Stimulated activated CD4-positive, alpha-beta T cell treated with anti-CD3 and anti-CD28 coated beads, Interleukin-1b, Interleukin-23, amount 100 ng/mL, for 4 hours (primary cell): Measurements from ENCODE around the gene PPP1R16B.
A peak's percentile ranks its signal among the peaks of the same experiment; 100 is the strongest.
"Not testable (repeated sequence)": the region's sequence is repeated elsewhere in the genome, so short reads cannot be mapped to it uniquely, and the experiment has no call there.

Experiments
- DNase-seq, 2 donors: peaks; one replicate each; pipeline ENCODE4 v3.0.0-alpha.2; 2020; ENCODE audit warnings: low read depth in 2 of 2

PPP1R16B gene

GRCh38 chr20:38791940-38792339 lies 13.6 kb upstream of the PPP1R16B start:
- no peak for DNase-seq

GRCh38 chr20:38794057-38794456 lies 11.4 kb upstream of the PPP1R16B start:
- DNase-seq, result not testable (repeated sequence)

DNA sequence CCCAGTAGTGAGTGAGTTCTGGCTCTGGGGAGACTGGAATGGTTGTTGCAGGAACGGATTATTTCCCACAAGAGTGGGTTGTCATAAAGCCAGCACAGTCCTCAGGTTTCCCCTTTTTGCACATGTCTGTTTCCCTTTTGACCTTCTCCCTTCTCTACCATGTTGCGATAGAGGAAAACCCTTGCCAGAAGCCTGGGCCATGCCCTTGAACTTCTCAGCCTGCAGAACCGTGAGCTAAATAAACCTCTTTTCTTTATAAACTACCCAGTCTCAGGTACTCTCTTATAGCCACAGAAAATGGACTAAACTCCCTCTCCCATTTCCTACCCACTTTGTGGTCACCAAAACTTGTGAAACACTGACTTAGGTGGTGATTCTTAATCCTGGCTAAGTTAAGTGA lies 7.2 kb upstream of the PPP1R16B start:
- no peak for DNase-seq

DNA sequence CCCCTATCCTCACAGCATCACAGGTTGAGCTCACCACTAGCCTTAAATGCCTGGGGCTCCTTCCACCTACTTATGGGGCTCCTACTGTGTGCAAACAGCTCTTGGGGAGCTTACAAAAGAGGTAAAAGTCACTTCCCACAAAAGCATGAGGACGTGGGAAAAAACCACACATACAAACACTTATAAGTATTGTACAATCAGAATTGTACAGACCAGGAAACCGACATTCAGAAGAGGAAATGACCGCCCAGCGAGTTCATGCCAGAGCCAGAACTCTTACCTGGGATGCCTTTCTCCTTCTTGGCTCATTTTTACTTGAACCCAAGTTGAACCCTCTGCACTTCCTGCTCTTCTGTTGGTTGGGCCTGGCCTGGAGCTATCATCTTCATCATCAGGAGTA lies 6.3 kb upstream of the PPP1R16B start:
- DNase-seq, result no peak

DNA sequence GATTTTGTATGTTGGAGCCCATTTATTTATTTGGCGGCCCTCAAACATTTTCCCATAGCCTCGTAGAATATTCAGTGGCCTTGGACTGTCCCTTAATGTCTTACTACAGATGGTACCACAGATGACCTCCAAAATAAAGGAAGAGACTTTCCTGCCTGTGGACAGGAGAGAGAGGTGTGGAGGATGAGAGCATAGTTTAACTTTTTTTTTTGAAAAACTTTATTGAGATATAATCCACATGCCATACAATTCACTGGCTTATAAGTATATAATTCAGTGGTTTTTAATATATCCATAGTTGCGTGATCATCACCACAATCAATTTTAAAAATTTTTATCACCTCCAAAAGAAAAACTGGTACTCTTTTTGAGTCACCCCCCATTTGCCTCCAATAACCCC lies 4.6 kb upstream of the PPP1R16B start:
- no peak for DNase-seq

GRCh38 chr20:38804221-38804620 lies 1.3 kb upstream of the PPP1R16B start:
- DNase-seq, result no peak

DNA sequence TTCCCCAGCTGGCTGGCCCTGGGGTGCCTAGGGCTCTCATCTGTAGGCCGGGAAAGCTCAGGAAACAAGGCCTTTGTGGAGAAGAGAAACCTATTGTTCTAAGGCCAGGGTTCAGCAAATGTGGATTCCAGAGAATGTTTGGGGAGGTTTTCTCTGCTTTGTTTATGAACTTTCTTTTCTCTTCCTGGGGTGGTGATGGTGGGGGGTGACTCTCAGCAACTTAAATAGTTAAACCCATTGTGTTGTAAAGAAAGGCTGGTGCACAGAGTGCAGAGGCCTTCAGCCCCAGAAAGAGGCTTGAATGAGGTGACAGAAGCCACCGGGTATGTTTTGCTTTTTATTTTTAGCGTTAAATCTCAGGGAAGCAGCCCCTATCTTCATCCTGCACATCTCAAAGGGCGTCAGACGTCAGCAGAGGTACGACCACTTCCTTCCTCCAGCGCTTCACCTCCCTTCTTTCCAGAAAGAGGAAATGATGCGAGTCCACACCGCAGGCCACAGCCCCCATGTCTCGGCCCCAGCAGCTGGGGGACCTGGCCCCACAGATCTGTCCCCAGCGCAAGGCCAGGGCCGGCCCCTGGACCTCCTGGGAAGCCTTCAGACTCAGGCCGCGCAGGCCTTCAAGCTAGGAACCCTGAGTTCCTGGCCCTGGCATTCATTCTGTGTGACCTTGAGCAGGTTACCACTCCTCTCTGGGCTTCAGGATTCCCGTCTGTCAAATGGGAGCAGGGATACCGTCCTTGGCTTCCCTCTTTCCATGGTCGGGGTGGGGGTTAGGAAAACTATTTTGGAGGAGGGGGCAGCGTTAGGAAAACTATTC lies 605 bp upstream of the PPP1R16B start:
- peak; percentile 31 to 40 for DNase-seq

DNA sequence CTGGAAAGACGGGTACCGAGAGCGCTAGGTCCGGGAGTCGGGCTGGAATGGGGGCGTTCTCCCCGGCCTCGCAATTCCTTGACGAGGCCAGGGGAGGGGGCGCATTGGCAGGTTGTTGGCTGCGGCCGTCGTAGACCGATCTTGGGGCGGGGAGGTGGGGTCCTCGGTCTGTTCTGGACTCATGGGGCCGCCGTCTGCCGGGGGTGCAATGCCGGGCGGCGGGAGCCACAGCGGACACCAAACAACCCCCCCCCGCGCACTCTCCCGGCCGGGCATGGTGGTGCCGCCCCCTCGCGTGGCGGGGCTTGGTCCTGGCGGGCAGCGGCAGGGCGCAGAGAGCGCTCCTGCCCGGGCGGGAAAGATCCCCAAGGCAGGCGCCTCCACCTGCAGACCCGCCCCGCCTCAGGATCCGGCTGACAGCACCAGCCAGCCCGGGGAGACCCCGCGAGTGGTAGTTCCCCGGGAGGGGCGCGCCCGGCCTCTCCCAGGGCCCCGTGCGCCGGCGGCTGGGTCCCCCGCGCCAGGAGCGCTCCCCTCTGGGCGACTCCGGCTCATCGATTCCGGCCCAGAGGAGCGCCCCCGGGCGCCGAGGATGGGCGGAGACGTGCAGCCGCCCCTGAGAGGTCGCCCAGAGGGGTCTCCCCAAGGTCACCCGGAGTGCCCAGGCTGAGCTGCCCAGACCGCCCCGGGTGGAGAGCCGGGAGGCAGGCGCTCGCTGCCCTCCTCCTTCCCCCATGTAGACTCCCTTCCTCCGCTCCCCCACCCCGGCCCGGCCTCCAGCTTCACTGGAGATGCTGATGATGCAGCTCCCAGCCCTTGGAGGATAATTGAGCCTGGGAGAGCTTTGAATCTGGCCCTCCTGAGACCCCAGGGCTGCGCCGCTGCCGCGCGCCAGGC lies 709 bp downstream of the PPP1R16B start:
- peak in 1 of 2 donors; percentile 44 for DNase-seq

GRCh38 chr20:38806855-38807655 lies 1.6 kb downstream of the PPP1R16B start:
- DNase-seq, result no peak

GRCh38 chr20:38809942-38810341 lies 4.4 kb downstream of the PPP1R16B start:
- DNase-seq, result no peak

GRCh38 chr20:38810926-38811630 lies 5.6 kb downstream of the PPP1R16B start:
- DNase-seq, result no peak

DNA sequence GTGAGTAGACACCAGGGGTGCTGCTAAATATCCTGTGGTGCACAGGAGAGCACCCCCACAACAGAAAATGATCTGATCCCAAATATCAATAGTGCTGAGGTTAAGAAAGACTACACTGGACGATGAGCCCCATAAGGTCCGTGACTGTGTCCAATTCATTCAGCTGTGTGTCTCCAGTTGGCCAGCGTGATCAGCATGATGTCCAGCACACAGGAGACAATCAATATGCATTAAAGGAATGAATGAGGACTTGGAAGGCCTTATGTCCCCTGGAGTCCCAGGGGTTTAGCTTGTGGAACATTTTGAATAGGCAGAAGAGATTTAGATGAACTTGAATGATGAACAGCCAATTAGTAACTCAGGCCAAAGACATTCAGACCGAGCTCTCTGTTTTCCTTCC lies 6.3 kb downstream of the PPP1R16B start:
- no peak for DNase-seq

GRCh38 chr20:38812182-38812581 lies 6.7 kb downstream of the PPP1R16B start:
- no peak for DNase-seq

- DNase-seq, result no peak
Observed at GRCh38 chr20:38812709-38813573, 7.4 kb downstream of the PPP1R16B start.

- DNase-seq, result not testable (repeated sequence)
Observed at GRCh38 chr20:38813574-38813962, 8.1 kb downstream of the PPP1R16B start.

DNA sequence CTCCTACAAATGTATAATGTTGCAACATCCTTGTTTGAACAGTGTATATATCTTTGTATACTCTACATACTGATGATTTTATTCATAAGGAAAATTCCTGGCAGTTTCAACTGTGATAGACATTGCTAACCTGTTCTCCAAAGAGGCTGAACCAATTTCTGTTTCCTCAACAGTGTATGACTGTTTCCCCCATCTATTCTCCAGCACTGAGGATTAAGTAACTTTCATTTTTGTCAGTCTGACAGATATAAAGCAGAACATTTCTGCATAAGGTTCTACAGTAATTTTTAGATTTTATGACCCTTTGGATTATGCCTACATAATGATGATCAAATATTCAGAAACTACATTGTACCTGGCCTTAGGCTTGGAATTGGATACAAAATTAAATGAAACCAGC lies 9.9 kb downstream of the PPP1R16B start:
- no peak for DNase-seq

GRCh38 chr20:38818113-38819065 lies 12.9 kb downstream of the PPP1R16B start:
- DNase-seq, result no peak

DNA sequence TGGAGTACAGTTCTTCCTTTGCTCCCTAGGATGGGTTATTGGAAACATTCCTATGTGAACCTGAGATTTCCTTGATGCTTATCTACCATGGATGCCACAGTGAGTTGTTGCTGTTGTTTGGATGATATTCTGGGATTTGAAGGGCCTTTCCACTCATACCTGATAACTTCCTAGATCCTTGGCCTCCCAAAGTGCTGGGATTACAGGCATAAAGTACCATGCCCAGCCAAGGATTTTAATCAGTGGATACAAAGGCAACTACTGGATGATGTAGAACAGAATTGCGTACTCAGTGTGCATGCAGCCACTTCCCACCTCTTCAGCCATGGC lies 20.0 kb downstream of the PPP1R16B start:
- DNase-seq, result no peak

- DNase-seq, result no peak
Observed at GRCh38 chr20:38825901-38826625, 20.6 kb downstream of the PPP1R16B start.
